ENCODE data around the gene RGS11.
"Not testable (repeated sequence)": the region's sequence is repeated elsewhere in the genome, so short reads cannot be mapped to it uniquely, and the experiment has no call there.

Gene RGS11

DNA sequence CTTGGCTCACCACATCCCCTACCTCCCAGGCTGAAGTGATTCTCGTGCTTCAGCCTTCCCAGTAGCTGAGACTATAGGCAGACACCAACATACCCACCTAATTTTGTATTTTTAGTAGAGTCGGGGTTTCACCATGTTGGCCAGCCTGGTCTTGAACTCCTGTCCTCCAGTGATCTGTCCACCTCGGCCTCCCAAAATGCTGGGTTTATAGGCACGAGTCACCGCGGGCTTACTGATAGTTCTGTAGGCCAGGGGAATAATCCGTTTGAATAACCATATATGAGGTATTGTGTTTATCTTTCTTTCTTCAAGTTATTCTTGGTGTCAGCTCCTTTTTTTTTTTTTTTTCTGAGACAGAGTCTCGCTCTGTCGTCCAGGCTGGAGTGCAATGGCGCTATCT is 33.5 kb downstream of the RGS11 start:
- H3K36me3 Mint-ChIP-seq: no peaks in the 10 kb centered on the region
- no peak overlapping the region for H3K27ac Mint-ChIP-seq
- no peaks in the 10 kb centered on the region for H3K27me3 Mint-ChIP-seq
- no peaks in the 10 kb centered on the region for H3K9me3 Mint-ChIP-seq
- H3K4me1 Mint-ChIP-seq: peaks cover 21% of the 10 kb centered on the region
- H3K4me3 Mint-ChIP-seq: no peak overlapping the region

DNA sequence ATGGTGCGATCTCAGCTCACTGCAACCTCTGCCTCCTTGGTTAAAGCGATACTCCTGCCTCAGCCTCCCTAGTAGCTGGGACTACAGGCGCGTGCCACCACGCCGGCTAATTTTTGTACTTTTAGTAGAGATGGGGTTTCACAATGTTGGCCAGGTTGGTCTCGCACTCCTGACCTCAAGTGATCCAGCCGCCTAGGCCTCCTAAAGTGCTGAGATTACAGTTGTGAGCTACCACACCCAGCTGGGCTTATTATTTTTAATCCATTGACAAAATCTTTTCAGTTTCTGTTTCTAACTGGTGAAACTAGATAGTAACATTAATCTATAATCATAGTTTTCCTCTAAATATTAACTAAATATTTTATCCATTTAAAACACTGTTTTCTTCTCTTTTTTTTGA is 35.2 kb downstream of the RGS11 start:
- peaks cover 26% of the 10 kb centered on the region for H3K4me1 Mint-ChIP-seq
- H3K27ac Mint-ChIP-seq: no peak overlapping the region
- H3K9me3 Mint-ChIP-seq: no peaks in the 10 kb centered on the region
- no peaks in the 10 kb centered on the region for H3K27me3 Mint-ChIP-seq
- no peak overlapping the region for H3K4me3 Mint-ChIP-seq
- peaks cover 2% of the 10 kb centered on the region for H3K36me3 Mint-ChIP-seq

DNA sequence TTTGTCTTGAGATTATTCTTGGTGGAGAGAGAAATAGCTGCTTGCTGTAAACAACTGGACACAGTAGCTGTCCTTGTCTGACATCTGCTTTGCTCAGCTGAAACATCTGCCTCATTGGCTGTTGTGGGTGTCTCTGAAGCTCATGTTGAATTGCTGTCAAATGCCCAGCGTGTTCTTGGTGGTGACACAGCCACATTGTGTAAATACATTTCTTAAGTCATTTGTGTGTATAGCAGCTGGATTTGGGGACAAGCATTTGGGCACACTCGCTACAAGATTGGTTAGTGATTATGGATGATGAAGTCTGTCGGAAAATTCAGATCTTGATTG is 35.8 kb downstream of the RGS11 start:
- Mint-ChIP-seq H3K4me3 (no peak overlapping the region), H3K9me3 (no peaks in the 10 kb centered on the region), H3K27me3 (no peaks in the 10 kb centered on the region), H3K4me1 (peaks cover 32% of the 10 kb centered on the region), H3K27ac (no peak overlapping the region), H3K36me3 (peaks cover 2% of the 10 kb centered on the region)

DNA sequence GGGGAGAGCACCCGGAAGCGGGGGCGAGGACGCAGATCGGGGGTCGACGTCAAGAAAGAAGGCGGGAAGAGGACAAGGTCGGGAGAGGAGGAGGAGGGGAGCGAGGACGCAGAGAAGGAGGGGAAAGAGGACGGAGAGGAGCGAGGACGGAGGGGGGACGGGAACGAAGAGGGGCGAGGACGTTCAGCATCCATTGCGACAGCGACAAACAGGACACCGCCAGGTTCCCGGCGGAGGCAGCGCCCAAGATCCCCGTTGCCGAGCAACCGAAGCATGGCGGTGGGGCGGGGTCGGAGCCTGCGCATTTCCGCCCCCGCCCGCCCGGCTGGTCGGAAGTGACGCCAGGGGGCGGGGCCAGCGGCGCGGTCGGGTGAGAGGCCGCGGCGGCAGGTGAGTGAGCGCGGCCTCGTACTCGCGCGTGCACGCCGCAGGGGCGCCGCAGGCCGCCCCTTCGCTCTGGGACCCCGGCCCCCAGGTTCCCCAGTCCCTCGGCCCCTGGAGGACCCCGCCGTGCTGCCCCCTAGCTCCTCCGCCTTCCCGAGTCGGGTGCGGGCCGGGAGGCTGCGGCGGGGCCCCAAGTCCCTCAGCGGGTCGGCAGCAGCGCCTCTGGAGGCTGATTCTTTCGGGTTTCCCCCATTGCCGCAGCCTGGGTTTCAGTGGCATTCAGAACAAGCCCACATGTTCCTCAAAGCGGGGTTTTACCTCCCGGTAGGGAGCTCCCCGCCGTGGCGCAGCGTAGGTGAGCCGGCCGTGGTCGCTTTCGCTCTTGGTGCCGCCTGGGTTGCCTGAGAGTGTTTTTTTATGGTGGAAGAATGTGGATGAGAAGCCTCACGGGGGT is 41.1 kb downstream of the RGS11 start, which contains the start of gene FAM234A:
FAM234A (plus strand) TSS at position 354 of the 838 bp plus-strand sequence. CDS start 19,593 bp downstream, outside the sequence.
- Mint-ChIP-seq H3K9me3 (no peaks in the 10 kb centered on the region), H3K4me1 (peaks cover 19% of the 10 kb centered on the region), H3K27ac (peak within 1 kb of the TSS; percentile 94), H3K4me3 (peak within 1 kb of the TSS; percentile 91), H3K36me3 (peaks cover 2% of the 10 kb centered on the region), H3K27me3 (no peaks in the 10 kb centered on the region)

DNA sequence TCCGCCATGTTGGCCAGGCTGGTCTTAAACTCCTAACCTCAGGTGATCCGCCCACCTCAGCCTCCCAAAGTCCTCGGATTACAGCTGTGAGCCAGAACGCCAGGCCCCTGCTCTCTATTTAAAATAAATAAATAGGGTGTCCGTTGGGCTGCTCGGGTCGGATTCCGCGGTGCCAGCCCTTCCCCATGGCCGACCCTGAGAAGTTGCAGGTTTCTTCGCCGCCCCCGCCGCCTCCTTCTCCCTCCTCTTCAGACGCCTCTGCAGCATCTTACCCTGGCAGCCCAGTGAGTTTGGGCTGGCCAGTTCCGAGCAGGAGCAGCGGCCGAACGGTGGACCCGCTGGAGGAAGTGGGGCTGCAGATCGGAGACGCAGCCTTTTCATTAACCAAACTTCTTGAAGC is 44.8 kb downstream of the RGS11 start:
- Mint-ChIP-seq H3K9me3 (no peaks in the 10 kb centered on the region), H3K4me1 (peaks cover 42% of the 10 kb centered on the region), H3K4me3 (no peak overlapping the region), H3K27me3 (no peaks in the 10 kb centered on the region), H3K36me3 (peaks cover 4% of the 10 kb centered on the region), H3K27ac (no peak overlapping the region)

DNA sequence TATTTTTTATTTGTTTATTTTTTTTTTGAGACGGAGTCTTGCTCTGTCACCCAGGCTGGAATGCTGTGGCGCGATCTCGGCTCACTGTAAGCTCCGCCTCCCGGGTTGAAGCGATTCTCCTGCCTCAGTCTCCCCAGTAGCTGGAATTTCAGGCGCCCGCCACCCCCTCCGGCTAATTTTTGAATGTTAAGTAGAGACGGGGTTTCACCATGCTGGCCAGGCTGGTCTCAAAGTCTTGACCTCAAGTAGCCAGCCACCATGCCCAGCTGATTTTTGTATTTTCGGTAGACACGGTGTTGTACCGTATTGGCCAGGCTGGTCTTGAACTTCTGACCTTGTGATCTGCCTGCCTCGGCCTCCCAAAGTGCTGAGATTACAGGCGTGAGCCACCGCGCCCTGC is 45.4 kb downstream of the RGS11 start:
- H3K27me3 Mint-ChIP-seq, H3K36me3 Mint-ChIP-seq, H3K9me3 Mint-ChIP-seq, H3K27ac Mint-ChIP-seq, H3K4me3 Mint-ChIP-seq: not testable (repeated sequence)
- peaks cover 41% of the 10 kb centered on the region for H3K4me1 Mint-ChIP-seq

DNA sequence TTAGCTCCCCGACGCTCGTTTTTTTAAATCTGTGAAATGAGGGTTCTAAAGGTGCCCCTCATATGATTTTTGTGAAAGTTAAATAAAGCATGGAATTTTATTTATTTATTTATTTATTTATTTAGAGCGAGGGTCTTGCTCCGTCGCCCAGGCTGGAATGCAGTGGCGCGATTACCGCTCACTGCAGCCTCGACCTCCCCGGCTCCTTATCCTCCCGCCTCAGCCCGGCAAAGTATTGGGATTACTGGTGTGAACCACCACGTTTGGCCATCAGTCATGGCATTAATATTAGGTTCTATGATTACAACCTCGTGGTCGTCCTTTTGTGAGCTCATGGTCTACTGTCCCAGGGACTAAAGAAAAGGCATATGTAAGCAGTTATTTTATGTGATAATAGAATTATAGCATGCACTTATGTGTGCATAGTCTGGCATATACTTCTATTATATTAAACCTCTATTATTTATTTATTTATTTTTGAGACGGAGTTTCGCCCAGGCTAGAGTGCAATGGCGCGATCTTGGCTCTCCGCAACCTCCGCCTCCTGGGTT is 45.9 kb downstream of the RGS11 start:
- peaks cover 4% of the 10 kb centered on the region for H3K36me3 Mint-ChIP-seq
- H3K4me1 Mint-ChIP-seq: peaks cover 36% of the 10 kb centered on the region
- no peaks in the 10 kb centered on the region for H3K9me3 Mint-ChIP-seq
- H3K4me3 Mint-ChIP-seq: peak overlapping the region; percentile 55
- no peaks in the 10 kb centered on the region for H3K27me3 Mint-ChIP-seq
- H3K27ac Mint-ChIP-seq: no peak overlapping the region

DNA sequence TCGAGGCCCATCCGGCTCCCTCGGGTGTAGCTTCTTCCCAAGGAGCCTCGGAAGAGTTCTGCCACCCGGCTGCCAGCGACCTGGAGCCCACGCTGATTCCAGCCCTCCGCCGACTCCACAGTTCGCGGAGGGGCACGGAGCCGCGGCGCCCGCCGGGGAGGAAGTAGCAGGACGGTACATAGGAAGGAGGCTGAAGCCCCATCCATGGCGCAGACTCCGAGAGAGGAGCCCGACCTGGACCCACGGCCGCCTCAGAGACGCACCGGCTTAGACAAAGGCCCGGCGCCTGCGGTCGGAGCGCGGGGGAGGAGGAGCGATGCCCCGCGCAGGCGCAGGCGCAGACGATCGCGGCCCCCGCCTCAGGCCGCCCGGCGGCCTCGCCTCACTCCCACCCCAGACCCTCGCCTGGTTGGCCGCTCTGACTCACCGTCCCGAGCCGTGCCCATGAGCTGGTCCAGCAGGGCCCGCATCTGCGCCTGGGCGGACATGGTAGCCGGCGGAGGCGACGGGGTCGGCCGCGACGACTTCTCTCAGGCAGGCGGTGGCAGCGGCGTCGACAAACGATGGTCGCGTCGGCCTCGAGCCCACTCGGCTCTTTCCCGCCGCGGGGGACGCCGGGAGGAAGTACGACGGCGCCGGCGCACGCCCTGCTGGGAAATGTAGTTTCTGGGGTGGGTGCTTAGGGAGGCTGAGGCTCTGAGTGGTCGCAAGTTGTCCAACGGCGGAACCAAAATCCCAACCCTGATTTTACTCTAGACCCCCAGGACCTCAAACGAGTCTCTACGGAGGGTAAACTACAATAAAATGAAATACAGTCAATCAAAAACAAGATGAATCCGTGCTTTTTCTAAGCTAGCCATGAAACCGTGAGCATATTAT is 46.7 kb downstream of the RGS11 start, which contains the start of gene LUC7L:
LUC7L (minus strand) TSS at position 598 of the 879 bp plus-strand sequence; CDS start at position 488, 110 bp downstream.
- peaks cover 36% of the 10 kb centered on the region for H3K4me1 Mint-ChIP-seq
- peaks cover 4% of the 10 kb centered on the region for H3K36me3 Mint-ChIP-seq
- peak within 1 kb of the TSS; percentile 92 for H3K27ac Mint-ChIP-seq
- peak within 1 kb of the TSS; percentile 91 for H3K4me3 Mint-ChIP-seq
- H3K27me3 Mint-ChIP-seq: no peaks in the 10 kb centered on the region
- no peaks in the 10 kb centered on the region for H3K9me3 Mint-ChIP-seq

DNA sequence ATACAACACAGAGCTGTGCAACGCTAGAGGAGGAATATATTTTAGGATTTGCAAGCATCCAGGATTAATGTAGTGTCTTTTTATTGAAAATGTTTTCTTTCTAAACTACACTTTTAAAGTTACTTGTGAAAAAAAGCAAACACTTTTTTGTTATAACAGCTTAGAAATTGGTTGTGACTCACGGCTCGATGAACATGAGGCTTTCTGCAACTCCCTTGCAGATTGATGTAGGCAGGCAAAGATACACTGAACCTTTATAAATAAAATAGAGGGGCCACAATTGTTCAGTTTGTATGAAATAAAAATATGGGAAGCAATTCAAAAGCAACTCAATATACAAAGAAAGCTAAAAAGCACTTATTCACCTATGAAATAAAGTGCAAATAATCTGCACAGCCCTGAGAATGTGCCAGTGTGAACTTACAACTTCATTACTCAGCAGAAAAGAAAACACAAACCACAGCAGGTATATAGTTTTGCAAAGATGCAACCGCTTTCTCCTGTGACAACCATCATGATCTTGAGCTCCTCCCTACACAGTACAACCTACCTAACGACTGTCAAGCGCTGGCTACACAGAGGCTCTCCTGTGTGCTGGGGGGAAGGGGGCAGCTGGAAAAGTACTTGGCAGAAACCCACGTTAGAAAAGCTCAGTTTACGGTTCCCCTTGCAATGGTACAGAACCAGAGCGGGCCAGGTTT is 47.4 kb downstream of the RGS11 start:
- Mint-ChIP-seq H3K36me3 (peaks cover 4% of the 10 kb centered on the region), H3K9me3 (no peaks in the 10 kb centered on the region)

DNA sequence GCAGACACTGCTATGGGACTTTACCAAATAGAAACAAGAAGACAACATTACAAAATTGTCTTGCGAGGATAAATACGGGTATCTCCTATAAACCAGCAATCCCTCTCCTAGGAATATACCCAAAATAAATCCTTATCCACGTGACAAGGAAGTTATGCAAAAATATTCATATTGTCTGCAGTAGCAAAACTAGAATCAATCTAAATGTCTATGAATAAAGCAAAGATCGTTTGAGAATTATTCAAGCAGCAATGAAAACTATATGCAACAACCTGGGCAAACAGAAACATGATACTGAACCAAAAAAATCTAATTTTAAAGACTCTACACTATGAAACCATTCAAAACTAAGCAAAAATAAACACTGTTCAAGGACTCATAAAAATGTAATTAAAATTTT is 55.7 kb downstream of the RGS11 start:
- H3K9me3 Mint-ChIP-seq: no peaks in the 10 kb centered on the region
- H3K27ac Mint-ChIP-seq: no peak overlapping the region
- peaks cover 9% of the 10 kb centered on the region for H3K36me3 Mint-ChIP-seq
- H3K4me3 Mint-ChIP-seq: no peak overlapping the region
- peaks cover 14% of the 10 kb centered on the region for H3K4me1 Mint-ChIP-seq
- H3K27me3 Mint-ChIP-seq: no peaks in the 10 kb centered on the region

More for the DNA sequence above, 47.4 kb downstream of the RGS11 start:
- H3K27me3 Mint-ChIP-seq: no peaks in the 10 kb centered on the region
- peak overlapping the region; percentile 90 for H3K27ac Mint-ChIP-seq
- peaks cover 36% of the 10 kb centered on the region for H3K4me1 Mint-ChIP-seq
- peak overlapping the region; percentile 91 for H3K4me3 Mint-ChIP-seq
